ENCODE data around the gene ACOT13.
"Not testable (repeated sequence)": the region's sequence is repeated elsewhere in the genome, so short reads cannot be mapped to it uniquely, and the experiment has no call there.

ACOT13 gene

DNA sequence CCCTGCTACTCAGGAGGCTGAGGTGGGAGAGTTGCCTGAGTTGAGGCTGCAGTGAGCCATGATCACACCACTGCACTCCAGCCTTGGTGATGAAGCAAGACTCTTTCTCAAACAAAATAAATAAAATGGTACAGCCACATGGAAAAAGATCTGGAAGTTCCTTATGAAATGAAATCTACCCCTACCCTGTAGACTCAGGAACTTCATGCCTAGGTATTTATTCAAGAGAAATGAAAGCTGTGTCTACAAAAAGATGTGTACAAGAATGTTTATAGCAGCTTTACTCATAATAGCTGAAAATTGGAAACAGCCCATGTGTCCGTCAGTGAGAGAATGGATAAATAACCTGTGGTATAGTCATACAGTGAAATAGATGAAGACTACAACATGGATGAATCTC lies 67.3 kb downstream of the ACOT13 start:
- no peaks in the 10 kb centered on the region for H3K27me3 ChIP-seq (ENCODE audit: control insufficient read depth, low read length)
- H3K36me3 ChIP-seq (ENCODE audit: control insufficient read depth, low read length), result no peaks in the 10 kb centered on the region
- TF ChIP-seq CTCF (IDR thresholded peaks at IDR 0.05; ENCODE audit: low read depth, low read length, poor library complexity, severe bottlenecking), result no peak
- TF ChIP-seq EZH2phosphoT487 (IDR thresholded peaks at IDR 0.05; ENCODE audit: borderline replicate concordance, low read length), result no peak
- H4K20me1 ChIP-seq (ENCODE audit: control insufficient read depth, insufficient read depth, low read depth, low read length), result no peaks in the 10 kb centered on the region
- no peak overlapping the region for H3K27ac ChIP-seq (ENCODE audit: low read depth, low read length)
- H3K4me1 ChIP-seq (ENCODE audit: control insufficient read depth, low read length), result peaks cover 7% of the 10 kb centered on the region
- H3F3A ChIP-seq (ENCODE audit: control insufficient read depth, insufficient read depth), result 0 out of 2 replicates have a peak, but pooled peaks cover 3% of the 10 kb centered on the region
- H3K9me3 ChIP-seq (ENCODE audit: control insufficient read depth, insufficient read depth, low read length), result peaks cover 25% of the 10 kb centered on the region
- H3K4me3 ChIP-seq (ENCODE audit: low read length), result no peak overlapping the region
- no peaks in the 10 kb centered on the region for H3K79me2 ChIP-seq (ENCODE audit: control insufficient read depth, low read length)
- no peaks in the 10 kb centered on the region for H3K9me2 ChIP-seq (replicated peaks; ENCODE audit: control insufficient read depth, low read length)
- no peak overlapping the region for H3K4me2 ChIP-seq (ENCODE audit: low read length)

DNA sequence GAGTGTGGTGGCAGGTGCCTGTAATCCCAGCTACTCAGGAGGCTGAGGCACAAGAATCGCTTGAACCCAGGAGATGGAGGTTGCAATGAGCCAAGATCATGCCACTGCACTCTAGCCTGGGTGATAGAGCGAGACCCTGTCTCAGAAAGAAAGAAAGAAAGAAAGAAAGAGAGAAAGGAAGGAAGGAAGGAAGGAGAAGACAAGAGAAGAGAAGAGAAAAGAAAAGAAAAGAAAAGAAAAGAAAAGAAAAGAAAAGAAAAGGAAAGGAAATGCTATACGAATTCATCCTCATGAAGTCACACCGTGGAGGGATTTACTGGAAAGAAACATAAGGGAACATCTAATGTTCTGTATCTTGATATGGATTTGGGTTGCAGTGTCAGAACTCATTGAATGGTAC lies 67.8 kb downstream of the ACOT13 start:
- not testable (repeated sequence) for H3K27ac ChIP-seq (ENCODE audit: low read depth, low read length); H3K4me2 ChIP-seq (ENCODE audit: low read length); H3K9me2 ChIP-seq (replicated peaks; ENCODE audit: control insufficient read depth, low read length); H3F3A ChIP-seq (ENCODE audit: control insufficient read depth, insufficient read depth); H3K27me3 ChIP-seq (ENCODE audit: control insufficient read depth, low read length); H3K79me2 ChIP-seq (ENCODE audit: control insufficient read depth, low read length); H3K4me1 ChIP-seq (ENCODE audit: control insufficient read depth, low read length); H3K4me3 ChIP-seq (ENCODE audit: low read length); H3K36me3 ChIP-seq (ENCODE audit: control insufficient read depth, low read length); H4K20me1 ChIP-seq (ENCODE audit: control insufficient read depth, insufficient read depth, low read depth, low read length)
- H3K9me3 ChIP-seq (ENCODE audit: control insufficient read depth, insufficient read depth, low read length), result peaks cover 25% of the 10 kb centered on the region

DNA sequence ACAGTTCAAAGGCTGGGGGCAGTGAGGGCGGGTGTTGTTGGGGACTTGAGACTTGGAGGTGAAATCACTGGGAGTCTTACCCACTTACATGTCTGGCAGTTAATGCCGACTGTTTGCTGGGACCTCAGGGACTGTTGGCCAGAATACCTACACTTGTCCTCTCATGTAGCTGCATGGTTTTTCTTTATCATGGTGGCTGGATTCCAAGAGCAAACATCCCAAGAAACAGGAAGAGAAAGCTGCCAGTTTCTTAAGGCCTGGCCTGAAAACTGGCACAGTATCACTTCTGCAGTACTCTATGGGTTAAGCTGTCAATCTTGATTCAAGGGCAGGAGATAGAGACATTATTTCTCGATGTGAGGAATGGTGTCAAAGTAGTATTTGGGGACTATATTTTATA lies 71.9 kb downstream of the ACOT13 start:
- Histone ChIP-seq H3K4me2 (ENCODE audit: low read length) (no peak overlapping the region), H3K4me3 (ENCODE audit: low read length) (no peak overlapping the region), H3K4me1 (ENCODE audit: control insufficient read depth, low read length) (peaks cover 10% of the 10 kb centered on the region), H3K27ac (ENCODE audit: low read depth, low read length) (no peak overlapping the region), H3F3A (ENCODE audit: control insufficient read depth, insufficient read depth) (no peaks in the 10 kb centered on the region), H3K9me3 (ENCODE audit: control insufficient read depth, insufficient read depth, low read length) (peaks cover 7% of the 10 kb centered on the region; the same call in 1 of the 2 replicates), H3K79me2 (ENCODE audit: control insufficient read depth, low read length) (no peaks in the 10 kb centered on the region), H3K36me3 (ENCODE audit: control insufficient read depth, low read length) (no peaks in the 10 kb centered on the region; the same call in 1 of the 2 replicates), H3K9me2 (replicated peaks; ENCODE audit: control insufficient read depth, low read length) (no peaks in the 10 kb centered on the region), H4K20me1 (ENCODE audit: control insufficient read depth, insufficient read depth, low read depth, low read length) (no peaks in the 10 kb centered on the region), H3K27me3 (ENCODE audit: control insufficient read depth, low read length) (no peaks in the 10 kb centered on the region)
- TF ChIP-seq EZH2phosphoT487 (IDR thresholded peaks at IDR 0.05; ENCODE audit: borderline replicate concordance, low read length) (no peak), CTCF (IDR thresholded peaks at IDR 0.05; ENCODE audit: low read depth, low read length, poor library complexity, severe bottlenecking) (no peak)

DNA sequence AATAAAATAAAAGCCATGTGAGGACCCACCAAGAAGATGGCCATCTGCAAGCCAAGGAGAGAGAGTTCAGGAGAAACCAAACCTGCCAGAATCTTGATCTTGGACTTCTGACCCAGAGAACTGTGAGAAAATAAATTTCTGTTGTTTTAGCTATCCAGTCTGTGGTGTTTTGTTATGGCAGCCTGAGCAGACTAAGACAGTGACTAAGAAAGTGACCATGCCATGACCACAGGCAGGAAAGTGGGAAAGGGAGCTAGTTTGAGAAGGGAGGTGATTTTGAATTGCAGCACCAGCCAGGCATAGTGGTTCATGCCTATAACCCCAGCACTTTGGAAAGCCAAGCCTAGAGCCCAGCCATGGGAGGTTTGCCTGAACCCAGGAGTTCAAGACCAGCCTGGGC lies 74.0 kb downstream of the ACOT13 start:
- H3K79me2 ChIP-seq (ENCODE audit: control insufficient read depth, low read length), result no peaks in the 10 kb centered on the region
- H3K27ac ChIP-seq (ENCODE audit: low read depth, low read length), result no peak overlapping the region
- TF ChIP-seq CTCF (IDR thresholded peaks at IDR 0.05; ENCODE audit: low read depth, low read length, poor library complexity, severe bottlenecking), result no peak
- H3K4me2 ChIP-seq (ENCODE audit: low read length), result no peak overlapping the region
- no peaks in the 10 kb centered on the region; the same call in 1 of the 2 replicates for H3K36me3 ChIP-seq (ENCODE audit: control insufficient read depth, low read length)
- H3K9me3 ChIP-seq (ENCODE audit: control insufficient read depth, insufficient read depth, low read length), result peaks cover 7% of the 10 kb centered on the region; the same call in 1 of the 2 replicates
- H3K9me2 ChIP-seq (replicated peaks; ENCODE audit: control insufficient read depth, low read length), result no peaks in the 10 kb centered on the region
- H3K4me3 ChIP-seq (ENCODE audit: low read length), result no peak overlapping the region
- H4K20me1 ChIP-seq (ENCODE audit: control insufficient read depth, insufficient read depth, low read depth, low read length), result no peaks in the 10 kb centered on the region
- H3F3A ChIP-seq (ENCODE audit: control insufficient read depth, insufficient read depth), result no peaks in the 10 kb centered on the region
- H3K4me1 ChIP-seq (ENCODE audit: control insufficient read depth, low read length), result peaks cover 26% of the 10 kb centered on the region
- no peaks in the 10 kb centered on the region for H3K27me3 ChIP-seq (ENCODE audit: control insufficient read depth, low read length)
